Stimulated activated CD4-positive, alpha-beta T cell treated with anti-CD3 and anti-CD28 coated beads, Interleukin-2, amount 100 ng/mL, for 48 hours (primary cell): Measurements from ENCODE around the gene ETFA.
A peak's percentile ranks its signal among the peaks of the same experiment; 100 is the strongest.

Experiments used
- DNase-seq, 2 donors: peaks; one replicate each; pipeline ENCODE4 v3.0.0-alpha.2; 2020

The ETFA gene

GRCh38 chr15:76311100-76311953 is at the start of gene ETFA:
ETFA (minus strand) TSS chr15:76311469; CDS start chr15:76311388, 81 bp downstream.
- DNase-seq, result peak; percentile 88

- no peak for DNase-seq
Measured at GRCh38 chr15:76360416-76360815, 49.1 kb upstream of the ETFA start.

- DNase-seq, result no peak
Measured at GRCh38 chr15:76359152-76359551, 47.9 kb upstream of the ETFA start.

GRCh38 chr15:76358453-76358852 is 47.2 kb upstream of the ETFA start:
- no peak for DNase-seq

- no peak for DNase-seq
Measured at GRCh38 chr15:76354823-76355440, 43.7 kb upstream of the ETFA start.

- DNase-seq, result no peak
Measured at GRCh38 chr15:76353903-76354302, 42.6 kb upstream of the ETFA start.

- DNase-seq, result no peak
Measured at GRCh38 chr15:76353023-76353577, 41.8 kb upstream of the ETFA start.

GRCh38 chr15:76349301-76350070 is 38.2 kb upstream of the ETFA start:
- no peak for DNase-seq

- no peak for DNase-seq
Measured at GRCh38 chr15:76347482-76348055, 36.3 kb upstream of the ETFA start.

- DNase-seq, result no peak
Measured at GRCh38 chr15:76346669-76347481, 35.6 kb upstream of the ETFA start.

GRCh38 chr15:76345880-76346668 is 34.8 kb upstream of the ETFA start:
- no peak for DNase-seq

GRCh38 chr15:76345583-76345879 is 34.3 kb upstream of the ETFA start:
- DNase-seq, result no peak

- no peak for DNase-seq
Measured at GRCh38 chr15:76344893-76345582, 33.8 kb upstream of the ETFA start.

GRCh38 chr15:76343313-76343996 is 32.2 kb upstream of the ETFA start:
- DNase-seq, result no peak

GRCh38 chr15:76342382-76343201 is 31.3 kb upstream of the ETFA start:
- DNase-seq, result no peak

- no peak for DNase-seq
Measured at GRCh38 chr15:76342058-76342381, 30.8 kb upstream of the ETFA start.

- DNase-seq, result no peak
Measured at GRCh38 chr15:76341366-76342057, 30.2 kb upstream of the ETFA start.

- DNase-seq, result no peak
Measured at GRCh38 chr15:76340803-76341365, 29.6 kb upstream of the ETFA start.
